Measurements from ENCODE around the gene C16orf46. TPM values are rescaled to one million over a fixed set of nuclear protein-coding genes. Genes with fewer than 3 reads are reported as not detected.
"Not testable (repeated sequence)": the region's sequence is repeated elsewhere in the genome, so short reads cannot be mapped to it uniquely, and the experiment has no call there.

C16orf46 gene, protein sequence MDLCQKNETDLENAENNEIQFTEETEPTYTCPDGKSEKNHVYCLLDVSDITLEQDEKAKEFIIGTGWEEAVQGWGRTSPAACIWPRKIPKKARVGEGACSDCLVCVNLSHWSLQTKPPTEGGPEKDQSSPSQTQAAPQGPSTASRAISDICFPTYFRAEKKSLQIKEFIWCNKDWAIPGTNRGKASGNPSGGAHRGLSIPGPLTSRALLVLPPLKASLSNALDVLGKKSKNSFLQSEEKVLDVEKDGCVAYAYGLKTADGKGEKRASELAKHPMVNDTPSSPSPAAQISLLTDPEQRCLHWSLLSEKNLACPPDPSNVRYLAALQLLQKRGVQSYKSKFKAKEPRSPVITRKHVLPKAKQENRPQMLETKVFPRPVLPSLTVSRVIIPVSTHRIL
- total RNA-seq: 0.62 TPM
- long read RNA-seq: 0 reads

DNA sequence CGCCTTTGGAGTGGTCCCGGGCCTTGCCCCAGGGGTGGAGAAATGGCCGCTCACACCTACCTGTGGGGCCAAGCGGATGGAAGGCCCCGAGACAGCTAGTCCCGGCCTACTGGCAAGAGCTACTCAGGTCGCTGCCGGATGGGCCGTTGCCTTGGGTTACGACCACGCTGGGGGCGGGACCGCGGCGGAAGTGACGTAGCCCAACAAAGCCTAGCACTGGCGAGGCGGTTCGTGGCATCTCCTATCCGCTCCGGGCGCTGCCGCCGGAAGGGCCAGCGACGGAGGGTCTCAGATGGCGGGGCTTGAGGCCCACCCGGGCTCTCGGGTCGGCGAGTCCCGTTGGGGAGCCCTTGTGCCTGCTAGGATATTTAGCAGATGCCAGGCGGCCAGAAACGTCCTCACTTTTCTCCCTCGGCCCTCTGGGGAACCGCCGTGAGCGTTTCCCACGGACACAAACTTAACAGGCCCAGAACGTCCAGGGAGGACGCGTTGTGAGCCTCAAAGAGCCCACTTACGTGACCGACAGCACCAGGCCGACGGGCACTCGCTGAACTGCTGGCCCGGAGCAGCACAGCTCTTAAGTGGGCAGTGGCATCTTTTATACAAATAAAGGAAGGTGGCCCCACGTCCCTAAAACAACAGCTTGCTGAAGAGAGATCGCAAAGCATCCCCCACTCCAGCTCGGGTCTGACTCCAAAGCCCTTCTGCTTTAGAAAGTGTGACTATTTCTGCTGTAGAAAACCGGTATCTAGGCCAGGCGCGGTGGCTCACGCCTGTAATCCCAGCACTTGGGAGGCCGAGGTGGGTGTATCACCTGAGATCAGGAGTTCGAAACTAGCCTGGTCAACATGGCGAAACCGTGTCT is at the start of gene C16orf46:
TSS of gene C16orf46 (minus strand) at position 163 of the 865 bp plus-strand sequence. CDS start 13,283 bp downstream, outside the sequence.
- ATAC-seq: peak; percentile 99
- intact Hi-C loops (cut with DNase I): loop anchor here (1.0 to 2.0 kb wide), 3 partner anchors 19 to 71 kb away; partner anchors contain the start of genes CENPN, CMC2 and GCSH
- DNase-seq (ENCODE audit: missing footprints): peak; percentile 98

DNA sequence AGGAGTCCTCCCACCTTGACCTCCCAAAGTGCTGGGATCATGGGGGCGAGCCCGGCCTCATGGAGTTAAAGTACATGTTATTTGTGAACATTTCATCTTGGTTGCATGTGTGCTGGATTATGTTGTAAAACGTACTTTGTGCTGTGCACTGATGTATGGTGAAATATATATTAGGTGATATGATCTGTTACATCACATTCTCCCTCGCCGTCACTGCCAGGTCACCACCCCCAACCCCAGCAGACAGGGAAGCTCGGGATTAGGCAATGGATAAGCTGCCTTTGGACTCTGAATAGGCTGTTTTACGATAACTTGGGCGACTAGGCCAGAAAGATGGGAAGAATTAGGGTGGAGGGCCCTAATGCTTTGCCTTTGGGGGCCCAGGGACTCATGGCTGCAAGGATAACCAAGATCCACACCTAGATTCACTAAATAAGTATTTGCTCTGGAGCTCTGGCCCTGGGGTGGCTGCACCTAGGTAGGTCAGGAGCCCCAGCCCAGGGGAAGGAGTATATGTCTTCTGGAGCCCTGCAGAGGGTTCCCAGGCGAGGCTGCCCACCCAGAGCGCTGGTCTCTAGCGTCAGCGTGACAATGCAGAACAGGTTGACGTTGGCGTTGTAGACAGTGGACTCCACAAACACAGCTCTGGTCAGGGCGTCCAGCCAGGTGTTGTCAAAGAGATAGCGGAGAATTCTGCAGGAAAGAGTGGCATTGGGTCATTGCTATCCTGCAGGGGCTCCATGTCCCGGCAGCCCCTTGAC is 46.2 kb upstream of the C16orf46 start:
- ATAC-seq (no peak), DNase-seq (ENCODE audit: missing footprints) (no peak)
- intact Hi-C loops (cut with DNase I): no loop called here

DNA sequence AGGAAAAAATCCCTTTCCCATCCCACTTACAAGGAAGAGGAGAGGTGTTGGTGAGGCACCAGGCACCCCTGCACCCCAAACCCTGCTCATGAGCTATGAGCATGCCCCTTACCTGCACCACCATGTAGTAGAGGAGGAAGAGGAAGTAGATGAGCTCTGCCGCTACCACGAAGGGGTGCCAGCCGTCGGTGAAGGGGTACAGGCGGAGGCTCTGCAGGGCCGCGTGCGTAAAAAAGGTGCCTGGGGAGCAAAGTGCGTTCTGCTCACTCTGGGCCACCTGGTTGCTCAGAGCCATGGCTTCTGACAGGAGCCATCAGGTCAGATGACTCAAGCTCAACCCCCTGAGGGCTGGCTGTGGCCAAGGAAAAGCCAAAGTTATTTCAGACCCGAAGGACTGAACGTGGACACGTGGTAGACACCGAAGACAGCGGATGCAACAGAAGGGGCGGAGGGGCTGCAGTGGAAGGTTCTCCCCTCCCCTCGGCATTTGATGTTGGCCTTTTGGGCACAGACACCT is 44.5 kb upstream of the C16orf46 start:
- ATAC-seq: no peak
- intact Hi-C loops (cut with DNase I): no loop called here
- DNase-seq (ENCODE audit: missing footprints): no peak

DNA sequence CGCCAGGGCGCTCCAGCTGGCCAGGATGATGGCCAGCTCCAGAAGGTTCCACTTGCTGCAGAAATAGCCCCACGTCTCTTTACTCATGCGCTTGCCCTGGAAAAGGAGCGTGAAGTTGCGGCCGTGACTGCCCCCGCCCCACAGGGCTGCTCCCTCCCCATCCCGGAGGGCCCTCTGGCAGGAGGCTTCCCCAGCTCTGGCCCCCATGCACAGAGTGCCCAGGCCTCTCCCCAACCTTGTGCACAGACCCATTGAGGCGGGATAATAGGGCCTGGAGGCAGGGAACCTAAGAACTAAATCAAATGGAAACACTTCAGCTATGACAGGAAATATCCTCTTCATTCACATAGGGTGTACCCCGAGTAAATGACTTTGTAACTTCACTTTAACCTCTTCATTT is 40.4 kb upstream of the C16orf46 start:
- intact Hi-C loops (cut with DNase I): no loop called here
- DNase-seq (ENCODE audit: missing footprints) (no peak), ATAC-seq (no peak)

DNA sequence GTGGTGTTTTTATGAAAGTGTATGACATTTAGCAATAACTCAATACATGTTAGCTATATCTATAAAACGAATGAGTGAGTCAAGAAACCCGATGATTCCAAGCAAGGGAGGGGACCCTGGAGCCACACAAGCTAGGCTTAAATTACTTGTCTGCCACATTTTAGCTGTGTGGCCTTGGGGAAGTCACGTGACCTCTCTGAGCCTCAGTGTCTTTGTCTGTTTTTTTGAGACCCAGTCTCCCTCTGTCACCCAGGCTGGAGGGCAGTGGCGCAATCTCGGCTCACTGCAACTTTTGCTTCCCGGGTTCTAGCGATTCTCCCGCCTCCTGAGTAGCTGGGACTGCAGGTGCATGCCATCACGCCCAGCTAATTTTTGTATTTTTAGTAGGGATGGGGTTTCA is 39.2 kb upstream of the C16orf46 start:
- no peak for DNase-seq (ENCODE audit: missing footprints)
- no peak for ATAC-seq
- intact Hi-C loops (cut with DNase I): no loop called here

DNA sequence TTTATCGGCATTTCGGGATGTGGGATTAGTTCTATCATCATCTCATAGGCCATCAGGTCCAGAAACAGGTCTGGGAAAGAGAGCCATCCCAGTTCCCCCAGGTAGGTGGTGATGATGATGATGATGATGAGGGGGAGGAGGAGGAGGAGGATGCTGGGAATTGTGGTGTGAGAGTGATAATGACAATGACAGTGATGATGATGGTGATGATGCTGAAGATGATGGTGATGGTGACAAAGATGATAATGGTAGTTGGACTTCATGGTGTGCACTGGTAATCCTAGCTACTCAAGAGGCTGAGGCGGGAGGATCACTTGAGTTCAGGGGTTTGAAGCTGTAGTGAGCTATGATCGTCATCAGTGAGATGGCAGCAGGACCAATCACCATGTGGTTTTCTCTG is 35.4 kb upstream of the C16orf46 start:
- no peak for DNase-seq (ENCODE audit: missing footprints)

DNA sequence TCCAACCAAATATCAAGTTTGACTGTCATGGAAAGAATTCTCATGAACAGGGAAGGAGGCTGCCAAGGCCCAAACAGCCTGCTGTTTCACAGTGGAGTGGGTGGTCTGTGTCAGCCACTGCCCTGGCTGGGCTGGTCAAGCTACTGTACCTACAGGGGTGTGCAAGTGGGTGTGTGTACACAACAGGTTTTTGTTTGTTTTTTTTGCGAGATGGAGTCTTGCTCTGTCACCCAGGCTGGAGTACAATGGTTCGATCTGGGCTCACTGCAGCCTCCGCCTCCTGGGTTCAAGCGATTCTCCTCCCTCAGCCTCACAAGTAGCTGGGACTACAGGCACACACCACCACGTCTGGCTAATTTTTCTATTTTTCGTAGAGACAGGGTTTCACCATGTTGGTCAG is 32.2 kb upstream of the C16orf46 start:
- ATAC-seq; DNase-seq (ENCODE audit: missing footprints); intact Hi-C loops (cut with DNase I): not testable (repeated sequence)

More for the DNA sequence above, 35.4 kb upstream of the C16orf46 start:
- intact Hi-C loops (cut with DNase I): no loop called here
- ATAC-seq: no peak

DNA sequence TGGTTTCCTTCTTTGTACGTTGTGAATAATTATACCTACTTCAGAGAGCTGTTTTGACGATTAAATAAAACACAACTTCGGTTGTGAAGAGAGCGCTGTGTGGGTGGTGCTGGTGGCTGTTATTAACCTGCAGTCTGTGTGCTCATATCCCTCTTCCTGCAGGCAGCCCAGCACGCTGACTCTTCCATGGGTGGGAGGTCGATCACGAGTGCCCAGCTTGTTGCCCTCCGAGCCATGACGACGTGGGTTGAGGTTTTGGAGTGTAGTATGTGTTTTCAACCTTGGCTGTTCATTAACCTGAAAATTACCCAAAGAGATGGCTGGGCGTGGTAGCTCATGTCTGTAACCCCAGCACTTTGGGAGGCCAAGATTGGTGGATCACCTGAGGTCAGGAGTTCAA is 30.5 kb upstream of the C16orf46 start:
- ATAC-seq (no peak), DNase-seq (ENCODE audit: missing footprints) (no peak)
- intact Hi-C loops (cut with DNase I): no loop called here

DNA sequence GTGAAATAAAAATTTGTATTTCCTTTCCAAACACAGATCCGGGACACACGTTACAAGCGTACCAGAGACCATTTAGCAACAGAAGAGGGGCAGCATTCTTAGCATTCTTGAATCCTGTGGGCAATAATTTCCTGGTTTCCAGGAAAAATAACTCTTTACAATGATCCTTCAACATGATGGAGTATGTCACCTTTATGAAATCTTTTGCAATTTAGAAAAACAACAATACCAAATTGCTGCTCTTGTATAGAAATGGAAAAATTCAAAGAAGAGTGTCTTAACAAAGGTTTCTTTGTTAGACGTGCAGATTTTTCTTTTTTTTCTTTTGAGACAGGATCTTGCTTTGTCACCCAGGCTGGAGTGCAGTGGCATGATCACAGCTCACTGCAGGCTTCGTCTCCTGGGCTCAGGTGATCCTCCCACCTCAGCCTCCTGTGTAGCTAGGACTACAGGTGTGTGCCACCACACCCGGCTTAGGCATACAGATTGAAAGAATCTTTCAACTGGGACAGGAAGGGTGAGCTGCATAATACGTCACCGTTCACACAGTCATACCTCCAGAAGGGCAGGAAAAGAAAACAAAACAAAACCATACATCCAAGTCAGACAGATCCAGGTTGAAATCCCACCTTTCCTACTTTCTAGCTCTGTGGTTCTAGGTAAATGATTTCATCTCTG is 29.9 kb upstream of the C16orf46 start:
- ATAC-seq (no peak), DNase-seq (ENCODE audit: missing footprints) (no peak)
- intact Hi-C loops (cut with DNase I): no loop called here

DNA sequence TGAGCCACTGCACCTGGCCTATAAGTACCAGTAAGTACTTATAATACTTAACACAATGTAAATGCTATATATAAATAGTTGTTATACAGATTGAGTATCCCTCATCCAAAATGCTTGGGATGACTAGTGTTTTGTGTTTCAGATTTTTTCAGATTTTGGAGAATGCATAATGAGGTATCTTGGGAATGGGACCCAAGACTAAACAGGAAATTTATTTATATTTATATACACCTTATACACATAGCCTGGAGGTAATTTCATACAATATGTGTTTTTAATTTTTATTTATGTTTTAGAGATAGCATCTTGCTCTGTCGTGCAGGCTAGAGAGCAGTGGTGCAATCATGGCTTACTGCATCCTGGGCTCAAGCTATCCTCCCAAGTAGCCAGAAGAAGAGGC is 28.9 kb upstream of the C16orf46 start:
- no peak for DNase-seq (ENCODE audit: missing footprints)
- intact Hi-C loops (cut with DNase I): no loop called here
- no peak for ATAC-seq

DNA sequence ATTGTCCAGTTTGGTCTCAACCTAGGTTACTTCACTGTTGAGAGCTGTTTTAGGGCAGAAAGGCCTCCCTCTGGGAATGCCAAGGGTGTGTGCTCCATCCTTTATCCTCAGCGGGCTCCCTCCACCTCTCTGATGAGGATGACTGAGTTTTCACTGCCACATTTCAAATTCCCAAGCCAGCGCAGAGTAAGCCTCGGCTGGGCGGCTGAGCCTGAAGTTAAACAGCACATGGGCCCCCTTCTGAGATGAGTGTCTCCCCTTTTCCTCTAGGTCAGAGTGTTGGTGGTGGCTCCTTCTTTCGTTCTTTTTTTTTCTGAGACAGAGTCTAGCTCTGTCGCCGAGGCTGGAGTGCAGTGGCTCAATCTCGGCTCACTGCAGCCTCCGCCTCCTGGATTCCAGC is 24.7 kb upstream of the C16orf46 start:
- DNase-seq (ENCODE audit: missing footprints) (no peak), ATAC-seq (no peak)
- intact Hi-C loops (cut with DNase I): no loop called here

DNA sequence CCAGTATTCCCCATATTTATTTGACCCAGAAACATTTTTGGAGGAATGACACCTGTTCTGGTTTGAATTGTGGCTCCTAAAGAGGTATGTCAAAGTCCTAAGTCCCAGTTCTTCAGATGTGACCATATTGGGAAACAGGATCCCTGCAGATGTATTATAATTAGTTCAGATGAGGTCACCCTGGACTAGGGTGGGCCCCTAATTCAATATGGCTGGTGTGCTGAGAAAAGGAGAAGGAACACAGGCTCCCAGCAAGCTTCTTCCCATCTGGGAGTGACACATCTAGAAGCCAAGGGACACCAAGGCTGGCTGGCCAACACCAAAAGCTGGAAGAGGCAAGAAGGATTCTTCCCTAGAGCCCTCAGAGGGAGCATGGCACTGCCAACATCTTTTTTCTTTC is 22.9 kb upstream of the C16orf46 start:
- ATAC-seq: no peak
- intact Hi-C loops (cut with DNase I): loop anchor here (5.0 kb wide), 1 partner anchor 82 kb away; no protein-coding TSS in a partner anchor
- no peak for DNase-seq (ENCODE audit: missing footprints)

DNA sequence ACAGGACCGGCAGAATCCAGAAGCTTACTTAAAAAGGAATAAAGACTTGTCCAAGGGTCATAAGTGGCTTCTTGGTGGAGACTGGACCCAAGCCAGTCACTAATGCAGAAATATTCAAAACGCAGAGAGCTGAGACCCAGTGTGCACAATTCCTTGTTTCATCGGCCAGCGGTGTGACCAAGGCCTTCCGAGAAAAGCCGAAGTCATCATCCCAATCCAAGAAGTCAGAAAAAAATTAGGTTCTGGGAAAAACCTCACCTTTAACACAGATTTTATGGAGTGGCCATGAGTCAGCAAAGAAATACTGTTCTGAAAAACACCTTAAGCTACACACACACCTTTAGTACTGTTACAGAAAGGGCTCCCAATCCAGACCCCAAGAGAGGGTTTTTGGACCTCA is 20.2 kb upstream of the C16orf46 start:
- intact Hi-C loops (cut with DNase I): loop anchor here (5.0 kb wide), 1 partner anchor 85 kb away; no protein-coding TSS in a partner anchor
- no peak for DNase-seq (ENCODE audit: missing footprints)
- ATAC-seq: no peak

DNA sequence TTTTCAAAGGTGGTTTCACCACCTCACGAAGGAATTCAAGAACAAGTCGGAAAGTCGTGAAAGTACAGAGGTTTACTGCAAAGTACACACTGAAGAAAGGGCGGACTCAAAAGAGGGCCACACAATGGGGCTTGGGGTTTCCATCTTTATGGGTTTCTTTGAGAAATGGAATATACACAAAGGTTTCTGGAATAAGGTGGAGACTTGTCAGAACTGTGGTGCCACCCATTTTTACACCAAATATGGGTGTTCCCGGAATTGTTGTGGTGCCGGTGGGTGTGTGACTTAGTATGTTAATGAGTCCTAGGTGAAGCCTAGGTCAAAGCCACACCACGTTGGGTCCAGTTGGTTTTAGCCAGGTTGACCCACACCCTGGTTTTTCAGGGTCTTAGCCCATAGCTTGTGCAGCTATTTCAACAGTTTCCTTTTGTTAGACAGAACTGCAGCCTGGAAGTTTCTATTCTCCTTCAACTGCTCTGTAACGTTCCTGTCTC is 19.7 kb upstream of the C16orf46 start:
- intact Hi-C loops (cut with DNase I): loop anchor here (1.0 to 5.0 kb wide), 2 partner anchors 19 to 86 kb away; partner anchors contain the start of gene C16orf46
- DNase-seq (ENCODE audit: missing footprints): no peak
- no peak for ATAC-seq

DNA sequence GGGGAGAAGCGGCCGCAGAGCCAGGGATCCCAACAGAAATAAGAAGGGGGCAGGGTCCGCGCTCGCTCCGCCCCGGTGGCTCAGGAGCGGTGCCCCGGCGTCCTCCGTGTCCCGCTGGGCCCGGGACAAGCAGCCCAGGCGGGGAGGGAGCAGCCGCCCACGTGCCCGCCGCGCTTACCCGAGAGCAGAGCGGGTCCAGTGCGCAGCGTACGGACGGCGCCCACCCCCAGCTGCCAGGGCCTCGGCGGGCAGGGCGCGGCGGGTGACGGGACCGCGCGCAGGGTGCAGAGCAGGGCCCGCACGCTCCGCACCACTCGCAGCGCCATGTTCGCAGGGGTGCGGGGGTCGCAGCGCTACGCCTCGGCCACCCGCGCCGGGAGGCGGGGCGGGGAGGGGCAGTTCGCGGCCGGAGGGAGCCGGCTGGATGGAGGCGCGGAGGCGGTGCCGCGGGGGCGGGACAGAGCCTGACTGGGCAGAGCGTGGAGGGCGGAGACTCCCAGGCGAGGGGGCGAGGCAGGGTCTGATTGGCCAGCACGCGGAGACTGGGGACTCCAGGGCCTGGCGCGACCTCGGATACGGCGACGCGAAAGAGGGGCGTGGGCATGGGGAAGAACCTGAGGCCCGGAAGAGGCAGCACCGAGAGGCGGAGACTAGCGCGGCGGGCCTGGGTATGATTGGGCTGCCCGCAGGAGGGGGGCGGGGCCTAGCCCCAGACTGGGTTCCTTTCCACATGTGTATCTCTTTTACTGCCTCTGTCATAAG is 19.1 kb upstream of the C16orf46 start, which contains the start of gene GCSH:
TSS of gene GCSH (minus strand) at position 443 of the 762 bp plus-strand sequence. CDS start at position 326, 117 bp downstream.
- peak; percentile 99 for DNase-seq (ENCODE audit: missing footprints)
- peak; percentile 100 for ATAC-seq
- intact Hi-C loops (cut with DNase I): loop anchor here (1.0 to 5.0 kb wide), 2 partner anchors 19 to 86 kb away; partner anchors contain the start of gene C16orf46

DNA sequence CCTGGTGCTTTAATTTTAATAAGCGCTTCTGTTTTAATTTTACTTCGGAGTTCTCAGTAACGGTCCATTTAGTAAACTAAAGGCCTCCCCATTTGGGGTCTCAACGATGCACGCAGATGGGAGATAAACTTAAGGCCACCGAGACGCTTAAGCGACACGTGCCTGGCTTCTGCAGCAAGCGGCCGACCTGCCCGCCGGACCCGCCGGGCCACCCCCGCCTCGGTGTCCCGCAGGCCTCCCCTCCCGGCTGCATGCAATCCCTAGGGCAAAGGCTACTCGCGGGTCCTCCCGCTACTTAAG is 18.6 kb upstream of the C16orf46 start:
- DNase-seq (ENCODE audit: missing footprints) (no peak), ATAC-seq (no peak)
- intact Hi-C loops (cut with DNase I): loop anchor here (5.0 kb wide), 1 partner anchor 87 kb away; no protein-coding TSS in a partner anchor

DNA sequence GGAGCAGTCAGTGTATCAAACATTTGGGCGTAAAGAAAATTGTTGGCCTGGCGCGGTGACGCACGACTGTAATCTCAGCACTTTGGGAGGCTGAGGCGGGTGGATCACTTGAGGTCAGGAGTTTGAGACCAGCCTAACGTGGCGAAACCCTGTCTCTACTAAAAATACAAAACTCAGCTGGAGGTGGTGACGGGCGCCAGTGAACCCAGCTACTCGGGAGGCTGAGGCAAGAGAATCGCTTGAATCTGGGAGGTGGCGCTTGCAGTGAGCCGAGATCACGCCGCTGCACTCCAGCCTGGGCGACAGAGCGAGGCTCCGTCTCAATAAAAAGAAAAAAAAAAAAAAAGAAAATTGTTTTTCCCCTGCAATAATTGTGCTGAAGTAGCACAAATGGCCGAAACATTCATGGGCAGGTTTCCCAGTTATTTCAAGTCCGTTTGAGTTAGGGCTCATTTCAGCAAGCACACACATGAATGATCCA is 17.8 kb upstream of the C16orf46 start:
- DNase-seq (ENCODE audit: missing footprints): no peak
- no peak for ATAC-seq
- intact Hi-C loops (cut with DNase I): loop anchor here (5.0 kb wide), 1 partner anchor 87 kb away; no protein-coding TSS in a partner anchor
